SU-DHL-6 (cell line): ENCODE results near the gene CLN6.

Experiments
- H2AFZ ChIP-seq: fragments of 200-600 bp; sonication (generic); 2 replicates; pipeline ENCODE4 v1.6.1; 2014; ENCODE audit warnings: low read depth, mild to moderate bottlenecking, moderate library complexity, mixed read lengths, antibody characterized with exemption, low read length; ENCODE audit not compliant: severe bottlenecking
- H3F3A ChIP-seq: fragments of 200-600 bp; shearing (Covaris generic); 2 replicates; pipeline ENCODE4 v1.6.0; 2016; ENCODE audit warnings: antibody characterized with exemption, mild to moderate bottlenecking; ENCODE audit not compliant: insufficient read depth
- H3K27ac ChIP-seq: fragments of 200-600 bp; sonication (generic); 2 replicates; pipeline ENCODE4 v1.5.1; 2016; ENCODE audit warnings: low read depth, mild to moderate bottlenecking, low read length, moderate library complexity, mixed read lengths
- H3K27me3 ChIP-seq: fragments of 200-600 bp; sonication (generic), shearing (Covaris generic); 2 replicates; pipeline ENCODE4 v1.6.0; 2014; ENCODE audit warnings: mild to moderate bottlenecking, low read length
- H3K36me3 ChIP-seq: fragments of 200-600 bp; sonication (generic); 2 replicates; pipeline ENCODE4 v1.6.1; 2014; ENCODE audit warnings: mild to moderate bottlenecking, low read length, mixed read lengths
- H3K4me2 ChIP-seq: fragments of 300-600, 200-600 bp; shearing (Covaris generic), sonication (generic); 2 replicates; pipeline ENCODE4 v1.6.0; 2014; ENCODE audit warnings: low read length, low read depth, mild to moderate bottlenecking; ENCODE audit not compliant: poor library complexity, severe bottlenecking
- H3K4me3 ChIP-seq: fragments of 200-600 bp; sonication (generic); 2 replicates; pipeline ENCODE4 v1.5.1; 2014; ENCODE audit warnings: antibody characterized with exemption, low read length, mild to moderate bottlenecking, mixed read lengths; ENCODE audit not compliant: insufficient read depth, poor library complexity, severe bottlenecking
- H3K79me2 ChIP-seq: fragments of 200-600 bp; sonication (generic); 2 replicates; pipeline ENCODE4 v1.6.1; 2014; ENCODE audit warnings: mild to moderate bottlenecking, low read length, moderate library complexity; ENCODE audit not compliant: insufficient read depth
- H3K9ac ChIP-seq: fragments of 200-600 bp; sonication (generic); 2 replicates; pipeline ENCODE4 v1.7.0; 2014; ENCODE audit warnings: mild to moderate bottlenecking, low read length
- H3K9me2 ChIP-seq: fragments of 200-600 bp; sonication (generic); replicated peaks from 2 replicates; pipeline ENCODE4 v1.6.1; 2014; ENCODE audit warnings: low read length; ENCODE audit not compliant: insufficient read depth
- H3K9me3 ChIP-seq: fragments of 200-600 bp; sonication (generic); 2 replicates; pipeline ENCODE4 v1.6.1; 2014; ENCODE audit warnings: low read length, mixed read lengths; ENCODE audit not compliant: insufficient read depth
- H4K20me1 ChIP-seq: fragments of 200-600 bp; sonication (generic); 2 replicates; pipeline ENCODE4 v1.6.1; 2014; ENCODE audit warnings: low read depth, mild to moderate bottlenecking, antibody characterized with exemption, low read length, moderate library complexity, mixed read lengths
- CTCF ChIP-seq: fragments of 200-600 bp; sonication (generic); IDR thresholded peaks from one replicate; pipeline ENCODE4 v1.5.1; 2017; ENCODE audit warnings: antibody characterized with exemption, mild to moderate bottlenecking, low read length, moderate library complexity; ENCODE audit not compliant: insufficient read depth, poor library complexity, severe bottlenecking
- EZH2phosphoT487 ChIP-seq: fragments of 200-600 bp; sonication (generic), shearing (Covaris generic); conservative IDR thresholded peaks from 2 replicates; pipeline ENCODE4 v1.6.1; 2018; ENCODE audit warnings: mild to moderate bottlenecking, antibody characterized with exemption, low read length, moderate library complexity, mixed read lengths

Gene CLN6

GRCh38 chr15:68261241-68261640 lies 31.7 kb upstream of the CLN6 start:
- H3F3A ChIP-seq, result no peaks in the 10 kb centered on the region
- no peak overlapping the region for H3K4me3 ChIP-seq
- H3K9me2 ChIP-seq, result no peaks in the 10 kb centered on the region
- no peaks in the 10 kb centered on the region for H3K36me3 ChIP-seq
- no peak overlapping the region for H3K4me2 ChIP-seq
- H3K27me3 ChIP-seq, result 0 out of 2 replicates have a peak, but pooled peaks cover 3% of the 10 kb centered on the region
- no peak overlapping the region for H3K27ac ChIP-seq
- H3K79me2 ChIP-seq, result no peaks in the 10 kb centered on the region
- TF ChIP-seq EZH2phosphoT487 (no peak), CTCF (no peak)
- no peaks in the 10 kb centered on the region for H3K9me3 ChIP-seq
- H3K9ac ChIP-seq, result no peak overlapping the region
- no peaks in the 10 kb centered on the region for H4K20me1 ChIP-seq
- H2AFZ ChIP-seq, result no peak overlapping the region

- no peaks in the 10 kb centered on the region for H3K36me3 ChIP-seq
- H3K27me3 ChIP-seq, result no peaks in the 10 kb centered on the region
- no peak overlapping the region for H3K4me3 ChIP-seq
- no peak overlapping the region for H3K27ac ChIP-seq
- no peak for TF ChIP-seq EZH2phosphoT487
- no peak for TF ChIP-seq CTCF
- no peaks in the 10 kb centered on the region for H3F3A ChIP-seq
- no peaks in the 10 kb centered on the region for H3K79me2 ChIP-seq
- no peaks in the 10 kb centered on the region for H4K20me1 ChIP-seq
- H2AFZ ChIP-seq, result no peak overlapping the region
- no peaks in the 10 kb centered on the region for H3K9me2 ChIP-seq
- no peak overlapping the region for H3K4me2 ChIP-seq
- no peaks in the 10 kb centered on the region for H3K9me3 ChIP-seq
- no peak overlapping the region for H3K9ac ChIP-seq
These were observed 30.4 kb upstream of the CLN6 start for GRCh38 chr15:68259883-68260282.

GRCh38 chr15:68258692-68259091 lies 29.2 kb upstream of the CLN6 start:
- no peak for TF ChIP-seq CTCF
- no peak for TF ChIP-seq EZH2phosphoT487
- Histone ChIP-seq H3K4me2 (no peak overlapping the region), H3K9me3 (no peaks in the 10 kb centered on the region), H3F3A (no peaks in the 10 kb centered on the region), H3K9ac (no peak overlapping the region), H2AFZ (no peak overlapping the region), H3K9me2 (no peaks in the 10 kb centered on the region), H3K4me3 (no peak overlapping the region), H3K36me3 (no peaks in the 10 kb centered on the region), H3K27ac (no peak overlapping the region), H3K27me3 (no peaks in the 10 kb centered on the region), H4K20me1 (no peaks in the 10 kb centered on the region), H3K79me2 (no peaks in the 10 kb centered on the region)
